ENCODE results near the gene ANKLE1.

DNA sequence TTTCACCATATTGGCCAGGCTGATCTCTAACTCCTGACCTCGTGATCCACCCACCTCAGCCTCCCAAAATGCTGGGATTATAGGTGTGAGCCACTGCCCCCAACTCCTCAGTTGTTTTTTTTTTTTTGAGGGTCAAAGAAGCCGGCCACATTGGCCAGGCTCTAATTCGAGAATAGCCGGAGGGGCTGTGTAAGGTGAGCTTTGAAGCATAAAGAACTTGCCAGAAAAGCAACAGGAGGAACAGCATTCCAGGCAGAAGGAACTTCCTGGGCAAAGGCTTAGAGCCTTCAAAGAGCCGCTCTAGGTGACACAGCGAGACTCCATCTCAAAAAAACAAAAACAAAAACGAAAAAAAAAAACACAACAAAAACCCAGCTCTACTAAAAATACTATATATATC, 15.7 kb upstream of the ANKLE1 start:
- TF ChIP-seq POLR2A (IDR thresholded peaks at IDR 0.05; ENCODE audit: low read length) = no peak
- no peak for TF ChIP-seq REST (IDR thresholded peaks at IDR 0.05)
- TF ChIP-seq ESRRA (IDR thresholded peaks at IDR 0.05; ENCODE audit: borderline replicate concordance, low read length) = no peak
- TF ChIP-seq EHMT2 (IDR thresholded peaks at IDR 0.05; ENCODE audit: low read depth) = no peak
- TF ChIP-seq RFX5 (IDR thresholded peaks at IDR 0.05) = no peak
- TF ChIP-seq CTCF (IDR thresholded peaks at IDR 0.05) = no peak
- TF ChIP-seq, protein P1, sequence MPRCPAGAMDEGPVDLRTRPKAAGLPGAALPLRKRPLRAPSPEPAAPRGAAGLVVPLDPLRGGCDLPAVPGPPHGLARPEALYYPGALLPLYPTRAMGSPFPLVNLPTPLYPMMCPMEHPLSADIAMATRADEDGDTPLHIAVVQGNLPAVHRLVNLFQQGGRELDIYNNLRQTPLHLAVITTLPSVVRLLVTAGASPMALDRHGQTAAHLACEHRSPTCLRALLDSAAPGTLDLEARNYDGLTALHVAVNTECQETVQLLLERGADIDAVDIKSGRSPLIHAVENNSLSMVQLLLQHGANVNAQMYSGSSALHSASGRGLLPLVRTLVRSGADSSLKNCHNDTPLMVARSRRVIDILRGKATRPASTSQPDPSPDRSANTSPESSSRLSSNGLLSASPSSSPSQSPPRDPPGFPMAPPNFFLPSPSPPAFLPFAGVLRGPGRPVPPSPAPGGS (IDR thresholded peaks at IDR 0.05) = no peak
- no peak for TF ChIP-seq CBX8 (IDR thresholded peaks at IDR 0.05)
- TF ChIP-seq, protein P2, sequence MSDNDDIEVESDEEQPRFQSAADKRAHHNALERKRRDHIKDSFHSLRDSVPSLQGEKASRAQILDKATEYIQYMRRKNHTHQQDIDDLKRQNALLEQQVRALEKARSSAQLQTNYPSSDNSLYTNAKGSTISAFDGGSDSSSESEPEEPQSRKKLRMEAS (IDR thresholded peaks at IDR 0.05) = no peak
- TF ChIP-seq CEBPB (IDR thresholded peaks at IDR 0.05) = no peak
- TF ChIP-seq BHLHE40 (IDR thresholded peaks at IDR 0.05; ENCODE audit: low read depth, low read length) = no peak

Measured in A549 (cell line).